Measurements from ENCODE around the gene CEP290.

- TF ChIP-seq CTCF (IDR thresholded peaks at IDR 0.05) = no peak
- TF ChIP-seq MAX (CRISPR knock-in tag; IDR thresholded peaks at IDR 0.05) = no peak
- TF ChIP-seq ESRRA (CRISPR knock-in tag; IDR thresholded peaks at IDR 0.05; ENCODE audit: borderline replicate concordance) = no peak
- TF ChIP-seq, protein P1, sequence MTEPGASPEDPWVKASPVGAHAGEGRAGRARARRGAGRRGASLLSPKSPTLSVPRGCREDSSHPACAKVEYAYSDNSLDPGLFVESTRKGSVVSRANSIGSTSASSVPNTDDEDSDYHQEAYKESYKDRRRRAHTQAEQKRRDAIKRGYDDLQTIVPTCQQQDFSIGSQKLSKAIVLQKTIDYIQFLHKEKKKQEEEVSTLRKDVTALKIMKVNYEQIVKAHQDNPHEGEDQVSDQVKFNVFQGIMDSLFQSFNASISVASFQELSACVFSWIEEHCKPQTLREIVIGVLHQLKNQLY (CRISPR knock-in tag; IDR thresholded peaks at IDR 0.05) = no peak
- no peak for TF ChIP-seq FOXJ3 (CRISPR knock-in tag; IDR thresholded peaks at IDR 0.05; ENCODE audit: borderline replicate concordance)
- TF ChIP-seq ZNF423 (CRISPR knock-in tag; IDR thresholded peaks at IDR 0.05) = no peak
- TF ChIP-seq ARID4B (CRISPR knock-in tag; IDR thresholded peaks at IDR 0.05; ENCODE audit: borderline replicate concordance) = no peak
- no peak for TF ChIP-seq CREB1 (CRISPR knock-in tag; IDR thresholded peaks at IDR 0.05)
- TF ChIP-seq, protein P2, sequence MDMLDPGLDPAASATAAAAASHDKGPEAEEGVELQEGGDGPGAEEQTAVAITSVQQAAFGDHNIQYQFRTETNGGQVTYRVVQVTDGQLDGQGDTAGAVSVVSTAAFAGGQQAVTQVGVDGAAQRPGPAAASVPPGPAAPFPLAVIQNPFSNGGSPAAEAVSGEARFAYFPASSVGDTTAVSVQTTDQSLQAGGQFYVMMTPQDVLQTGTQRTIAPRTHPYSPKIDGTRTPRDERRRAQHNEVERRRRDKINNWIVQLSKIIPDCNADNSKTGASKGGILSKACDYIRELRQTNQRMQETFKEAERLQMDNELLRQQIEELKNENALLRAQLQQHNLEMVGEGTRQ (CRISPR knock-in tag; IDR thresholded peaks at IDR 0.05) = no peak
- no peak for TF ChIP-seq NR2C2 (CRISPR knock-in tag; IDR thresholded peaks at IDR 0.05)
These were observed 28.0 kb downstream of the CEP290 start for GRCh38 chr12:88113871-88114270.

Data from WTC11 (cell line).